Stimulated activated naive CD8-positive, alpha-beta T cell treated with anti-CD3 and anti-CD28 coated beads, Interleukin-15, Interleukin-2, amounts not matched to agents 100 U/mL and 50 U/mL, for 24 hours (primary cell): ENCODE data around the gene TMIGD2.
A peak's percentile ranks its signal among the peaks of the same experiment; 100 is the strongest.
"Not testable (repeated sequence)": the region's sequence is repeated elsewhere in the genome, so short reads cannot be mapped to it uniquely, and the experiment has no call there.

Experiments used
- ATAC-seq: fragments of 150-1000 bp; cut with Tn5 transposase; one replicate; pipeline ENCODE4 v1.10.0; 2021
- DNase-seq: peaks from one replicate; pipeline ENCODE4 v3.0.0; 2021

TMIGD2 gene

DNA sequence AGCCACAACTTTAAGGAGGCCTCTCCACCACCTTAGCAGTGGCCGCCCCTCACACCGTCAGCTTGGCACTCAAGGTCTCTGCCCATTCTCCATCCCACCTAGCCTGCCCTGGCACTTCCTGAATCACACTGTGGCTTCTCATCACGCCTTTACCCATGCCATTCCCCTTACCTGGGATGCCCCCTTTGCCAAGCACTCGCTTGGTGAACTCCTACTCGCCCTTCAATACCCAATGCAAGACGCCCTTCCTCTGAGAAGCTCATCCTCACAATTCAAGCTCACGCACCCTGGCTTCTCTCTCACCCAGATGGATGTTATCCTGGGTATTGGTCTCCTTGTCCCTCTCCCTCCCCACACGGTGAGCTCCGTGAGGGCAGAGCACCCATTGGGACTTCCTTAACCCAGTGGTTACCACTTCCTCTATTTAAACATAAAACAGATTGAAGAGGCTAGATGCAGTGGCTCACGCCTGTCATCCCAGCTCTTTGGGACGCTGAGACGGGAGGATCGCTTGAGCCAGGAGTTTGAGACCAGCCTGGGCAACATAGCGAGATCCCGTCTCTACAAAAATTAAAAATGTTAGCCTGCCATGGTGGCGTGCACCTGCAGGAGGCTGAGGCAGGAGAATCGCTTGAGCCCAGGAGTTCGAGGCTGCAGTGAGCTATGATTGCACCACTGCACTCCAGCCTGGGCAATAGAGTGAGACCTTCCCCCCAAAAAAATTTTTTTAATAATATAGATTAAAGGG is 35.8 kb downstream of the TMIGD2 start:
- DNase-seq, result no peak
- no peak for ATAC-seq

- no peak for ATAC-seq
These were observed 37.4 kb downstream of the TMIGD2 start for GRCh38 chr19:4264812-4265211.

GRCh38 chr19:4260613-4261191 is 41.5 kb downstream of the TMIGD2 start:
- no peak for ATAC-seq
- no peak for DNase-seq

More at GRCh38 chr19:4264812-4265211, 37.4 kb downstream of the TMIGD2 start:
- no peak for DNase-seq

DNA sequence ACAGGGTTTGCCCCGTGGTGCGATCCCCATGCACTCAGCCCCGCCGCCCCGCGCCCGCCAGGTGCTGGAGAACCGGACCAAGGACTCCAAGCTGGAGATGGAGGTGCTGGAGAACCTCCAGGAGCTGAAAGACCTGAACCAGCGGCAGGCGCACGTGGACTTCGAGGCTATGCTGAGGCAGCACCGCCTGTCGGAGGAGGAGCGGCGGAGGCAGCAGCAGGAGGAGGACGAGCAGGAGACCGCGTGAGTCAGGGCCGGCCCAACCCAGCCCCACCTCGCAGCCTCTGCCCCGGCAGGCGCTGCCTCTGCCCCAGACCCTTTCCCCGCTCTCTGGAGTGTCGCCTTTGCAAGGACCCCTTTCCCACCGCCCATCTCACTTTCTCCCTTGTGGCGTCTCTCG is 44.0 kb downstream of the TMIGD2 start:
- DNase-seq, result no peak
- no peak for ATAC-seq

GRCh38 chr19:4257025-4257424 is 45.2 kb downstream of the TMIGD2 start:
- ATAC-seq (no peak), DNase-seq (no peak)

DNA sequence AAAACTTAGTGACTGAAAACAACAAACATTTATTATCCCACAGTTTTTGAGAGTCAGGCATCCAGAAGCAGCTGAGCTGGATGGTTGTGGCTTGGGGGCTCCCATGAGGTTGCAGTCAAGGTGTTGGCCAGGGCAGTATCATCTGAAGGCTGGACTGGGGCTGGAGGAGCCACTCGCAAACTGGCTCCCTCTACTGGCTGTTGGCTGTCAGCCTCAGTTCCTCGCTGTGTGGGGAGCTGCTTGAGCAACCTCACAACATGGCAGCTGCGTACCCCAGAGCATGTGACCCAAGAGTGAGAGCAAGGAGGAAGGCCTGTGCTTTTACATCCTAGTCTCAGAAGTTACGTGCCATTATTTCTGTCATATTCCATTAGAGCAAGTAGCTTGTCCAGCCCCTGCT is 45.6 kb downstream of the TMIGD2 start:
- DNase-seq, result no peak

GRCh38 chr19:4246767-4247593 is 55.2 kb downstream of the TMIGD2 start, which contains the start of gene YJU2:
TSS of gene YJU2 (plus strand) at chr19:4247080. CDS start at chr19:4247147, 67 bp downstream.
- peak; percentile 96 for ATAC-seq
- DNase-seq, result peak; percentile 99

More for the DNA sequence above, 45.6 kb downstream of the TMIGD2 start:
- ATAC-seq, result no peak

GRCh38 chr19:4245938-4246337 is 56.3 kb downstream of the TMIGD2 start:
- not testable (repeated sequence) for ATAC-seq

More at GRCh38 chr19:4245938-4246337, 56.3 kb downstream of the TMIGD2 start:
- not testable (repeated sequence) for DNase-seq
